HepG2 (cell line): ENCODE data around the gene RPS27L. TPM values are rescaled to one million over a fixed set of nuclear protein-coding genes. Genes with fewer than 3 reads are reported as not detected.

ENCODE experiments used
- AHDC1 ChIP-seq: sonication (generic); formaldehyde crosslinking; IDR thresholded peaks from 2 replicates; pipeline ENCODE4 v1.5.1; 2020; ENCODE audit warnings: mild to moderate bottlenecking, missing genetic modification reagents, borderline replicate concordance
- HNF4A ChIP-seq: sonication (generic); formaldehyde crosslinking; IDR thresholded peaks from 2 replicates; pipeline ENCODE4 v1.4.0; 2020; ENCODE audit warnings: missing genetic modification reagents
- MAX ChIP-seq: IDR thresholded peaks from 2 replicates; pipeline ENCODE4 v1.6.1; 2012; ENCODE audit warnings: inconsistent platforms
- REST ChIP-seq, 2 experiments: IDR thresholded peaks; 2 replicates each; pipeline ENCODE4 v1.6.1; 2011 to 2012; ENCODE audit warnings: low read length in 2 of 2, borderline replicate concordance in 1 of 2, low read depth in 1 of 2, mild to moderate bottlenecking in 1 of 2, moderate library complexity in 1 of 2
- RFXAP ChIP-seq: sonication (generic); formaldehyde crosslinking; IDR thresholded peaks from 2 replicates; pipeline ENCODE4 v1.4.0; 2020; ENCODE audit warnings: missing genetic modification reagents, borderline replicate concordance
- SETDB1 ChIP-seq: sonication (generic); formaldehyde crosslinking; IDR thresholded peaks from 2 replicates; pipeline ENCODE4 v1.5.1; 2020; ENCODE audit warnings: missing genetic modification reagents, mild to moderate bottlenecking, borderline replicate concordance
- ZBTB43 ChIP-seq: sonication (generic); formaldehyde crosslinking; conservative IDR thresholded peaks from 2 replicates; pipeline ENCODE4 v1.4.0; 2020; ENCODE audit warnings: missing genetic modification reagents
- ZNF318 ChIP-seq: sonication (generic); formaldehyde crosslinking; IDR thresholded peaks from 2 replicates; pipeline ENCODE4 v1.4.0; 2020; ENCODE audit warnings: mild to moderate bottlenecking, missing genetic modification reagents
- polyA plus RNA-seq, 8 experiments: library from polyadenylated mRNA; depleted of rRNA in 3 of 8; stranded (reverse) in 7 of 8; unstranded in 1 of 8; fragments of >200 nt; fragmentation: Illumina TruSeq in 4 of 8; extraction: Trizol in 4 of 8; gene quantifications; 2 replicates each; pipeline versions ENCODE4 v1.2.1 to v1.2.3, GENCODE V29; 2011 to 2016; ENCODE audit warnings: low read depth in 4 of 8, missing spikeins in 1 of 8, mixed read lengths in 1 of 8; ENCODE audit not compliant: insufficient read depth in 1 of 8
- total RNA-seq, 5 experiments: library from RNA; depleted of rRNA; stranded (reverse); fragments of >200 nt; fragmentation: Illumina TruSeq; extraction: Trizol; gene quantifications; 2 replicates each; pipeline ENCODE4 v1.2.3, GENCODE V29; 2016; ENCODE audit warnings: low read depth in 1 of 5

RPS27L gene
- total and polyA plus RNA-seq, 2 of the 13 experiments (the other 11 are each of a cell fraction or from before 2014, with no cell fraction given), result 231 to 433 TPM

- no peak for TF ChIP-seq ZNF318 (CRISPR knock-in tag)
- TF ChIP-seq RFXAP (CRISPR knock-in tag), result no peak
- no peak for TF ChIP-seq ZBTB43 (CRISPR knock-in tag)
- no peak; a peak in 1 of 4 replicates for TF ChIP-seq REST (IDR thresholded peaks at IDR 0.05; ENCODE audit: borderline replicate concordance in 1 of 2, low read depth in 1 of 2, low read length in 2 of 2)
- TF ChIP-seq SETDB1 (CRISPR knock-in tag), result no peak
- no peak for TF ChIP-seq HNF4A (CRISPR knock-in tag)
- TF ChIP-seq MAX, result no peak
- TF ChIP-seq AHDC1 (CRISPR knock-in tag), result no peak
These were observed 35.8 kb downstream of the RPS27L start, which contains the start of gene LACTB (continued) for GRCh38 chr15:63121382-63122001.
